Measurements from ENCODE around the gene VASP.

GRCh38 chr19:45523642-45524256 lies 16.5 kb downstream of the VASP start:
- TF ChIP-seq EP300 (IDR thresholded peaks at IDR 0.05) (no peak), POLR2AphosphoS5 (IDR thresholded peaks at IDR 0.05) (peak; percentile 18)
- TF ChIP-seq, protein P1, sequence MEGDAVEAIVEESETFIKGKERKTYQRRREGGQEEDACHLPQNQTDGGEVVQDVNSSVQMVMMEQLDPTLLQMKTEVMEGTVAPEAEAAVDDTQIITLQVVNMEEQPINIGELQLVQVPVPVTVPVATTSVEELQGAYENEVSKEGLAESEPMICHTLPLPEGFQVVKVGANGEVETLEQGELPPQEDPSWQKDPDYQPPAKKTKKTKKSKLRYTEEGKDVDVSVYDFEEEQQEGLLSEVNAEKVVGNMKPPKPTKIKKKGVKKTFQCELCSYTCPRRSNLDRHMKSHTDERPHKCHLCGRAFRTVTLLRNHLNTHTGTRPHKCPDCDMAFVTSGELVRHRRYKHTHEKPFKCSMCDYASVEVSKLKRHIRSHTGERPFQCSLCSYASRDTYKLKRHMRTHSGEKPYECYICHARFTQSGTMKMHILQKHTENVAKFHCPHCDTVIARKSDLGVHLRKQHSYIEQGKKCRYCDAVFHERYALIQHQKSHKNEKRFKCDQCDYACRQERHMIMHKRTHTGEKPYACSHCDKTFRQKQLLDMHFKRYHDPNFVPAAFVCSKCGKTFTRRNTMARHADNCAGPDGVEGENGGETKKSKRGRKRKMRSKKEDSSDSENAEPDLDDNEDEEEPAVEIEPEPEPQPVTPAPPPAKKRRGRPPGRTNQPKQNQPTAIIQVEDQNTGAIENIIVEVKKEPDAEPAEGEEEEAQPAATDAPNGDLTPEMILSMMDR (IDR thresholded peaks at IDR 0.05) = peak in 3 of 4 experiments; percentile 91 to 93 (median 92)

All from gastroesophageal sphincter (tissue), 3 donors.